Measurements from ENCODE around the gene RUNX2. TPM values are rescaled to one million over a fixed set of nuclear protein-coding genes. Genes with fewer than 3 reads are reported as not detected.

The RUNX2 gene
- polyA plus RNA-seq, 1 donor (not counting 4 experiments of a cell fraction or from before 2014, with no cell fraction given) = 1.4 TPM

GRCh38 chr6:45687570-45687969 is 359.4 kb downstream of the RUNX2 start:
- H2AFZ ChIP-seq (ENCODE audit: control insufficient read depth, low read length) = no peak overlapping the region

GRCh38 chr6:45688180-45688579 is 360.1 kb downstream of the RUNX2 start:
- H3K27me3 ChIP-seq (ENCODE audit: control insufficient read depth, extremely low read depth, insufficient read depth, low read length) = no peaks in the 10 kb centered on the region
- no peak overlapping the region for H3K4me2 ChIP-seq (ENCODE audit: control insufficient read depth, extremely low read depth, insufficient read depth, low read depth, low read length)
- no peaks in the 10 kb centered on the region for H3K79me2 ChIP-seq (ENCODE audit: control insufficient read depth, insufficient read depth, low read length)
- H3K4me3 ChIP-seq (ENCODE audit: control insufficient read depth in 2 of 3, extremely low read depth in 1 of 3, insufficient read depth in 2 of 3, low read depth in 1 of 3, low read length in 3 of 3) = no peak overlapping the region
- DNase-seq (ENCODE audit: low read depth, low spot score) = no peak
- FAIRE-seq = no peak
- H2AFZ ChIP-seq (ENCODE audit: control insufficient read depth, low read length) = no peak overlapping the region
- H4K20me1 ChIP-seq (ENCODE audit: control insufficient read depth, extremely low read depth, insufficient read depth, low read length) = no peaks in the 10 kb centered on the region
- no peaks in the 10 kb centered on the region for H3K9me3 ChIP-seq (ENCODE audit: control insufficient read depth, low read depth, low read length)
- dilution Hi-C loops (cut with MboI; ENCODE audit: extremely low pct_ligation_motif_present, low sequenced_read_pairs) = no loop called here
- peaks cover 12% of the 10 kb centered on the region for H3K4me1 ChIP-seq (ENCODE audit: control insufficient read depth, extremely low read depth, insufficient read depth, low read length)
- no peaks in the 10 kb centered on the region for H3K36me3 ChIP-seq (ENCODE audit: control insufficient read depth in 2 of 2, extremely low read depth in 1 of 2, insufficient read depth in 2 of 2, low read length in 2 of 2)
- H3K27ac ChIP-seq (ENCODE audit: control insufficient read depth, insufficient read depth, low read length) = no peak overlapping the region
- H3K9ac ChIP-seq (ENCODE audit: control insufficient read depth, extremely low read depth, insufficient read depth, low read length) = no peak overlapping the region
- H3K9me1 ChIP-seq (ENCODE audit: control insufficient read depth, extremely low read depth, insufficient read depth, low read length) = no peaks in the 10 kb centered on the region
- no peak for TF ChIP-seq EZH2 (IDR thresholded peaks at IDR 0.05; ENCODE audit: low read length)
- TF ChIP-seq, protein P1, sequence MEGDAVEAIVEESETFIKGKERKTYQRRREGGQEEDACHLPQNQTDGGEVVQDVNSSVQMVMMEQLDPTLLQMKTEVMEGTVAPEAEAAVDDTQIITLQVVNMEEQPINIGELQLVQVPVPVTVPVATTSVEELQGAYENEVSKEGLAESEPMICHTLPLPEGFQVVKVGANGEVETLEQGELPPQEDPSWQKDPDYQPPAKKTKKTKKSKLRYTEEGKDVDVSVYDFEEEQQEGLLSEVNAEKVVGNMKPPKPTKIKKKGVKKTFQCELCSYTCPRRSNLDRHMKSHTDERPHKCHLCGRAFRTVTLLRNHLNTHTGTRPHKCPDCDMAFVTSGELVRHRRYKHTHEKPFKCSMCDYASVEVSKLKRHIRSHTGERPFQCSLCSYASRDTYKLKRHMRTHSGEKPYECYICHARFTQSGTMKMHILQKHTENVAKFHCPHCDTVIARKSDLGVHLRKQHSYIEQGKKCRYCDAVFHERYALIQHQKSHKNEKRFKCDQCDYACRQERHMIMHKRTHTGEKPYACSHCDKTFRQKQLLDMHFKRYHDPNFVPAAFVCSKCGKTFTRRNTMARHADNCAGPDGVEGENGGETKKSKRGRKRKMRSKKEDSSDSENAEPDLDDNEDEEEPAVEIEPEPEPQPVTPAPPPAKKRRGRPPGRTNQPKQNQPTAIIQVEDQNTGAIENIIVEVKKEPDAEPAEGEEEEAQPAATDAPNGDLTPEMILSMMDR (optimal IDR thresholded peaks at IDR 0.05 in 1 of 3, IDR thresholded peaks at IDR 0.05 in 1 of 3, conservative IDR thresholded peaks at IDR 0.05 in 1 of 3; ENCODE audit: extremely low read depth in 1 of 3, insufficient read depth in 2 of 3, low read length in 3 of 3) = no peak

More at GRCh38 chr6:45687570-45687969, 359.4 kb downstream of the RUNX2 start:
- Histone ChIP-seq H3K27me3 (ENCODE audit: control insufficient read depth, extremely low read depth, insufficient read depth, low read length) (no peaks in the 10 kb centered on the region), H3K4me1 (ENCODE audit: control insufficient read depth, extremely low read depth, insufficient read depth, low read length) (peaks cover 12% of the 10 kb centered on the region), H4K20me1 (ENCODE audit: control insufficient read depth, extremely low read depth, insufficient read depth, low read length) (no peaks in the 10 kb centered on the region), H3K79me2 (ENCODE audit: control insufficient read depth, insufficient read depth, low read length) (no peaks in the 10 kb centered on the region), H3K4me2 (ENCODE audit: control insufficient read depth, extremely low read depth, insufficient read depth, low read depth, low read length) (no peak overlapping the region), H3K9ac (ENCODE audit: control insufficient read depth, extremely low read depth, insufficient read depth, low read length) (no peak overlapping the region), H3K9me3 (ENCODE audit: control insufficient read depth, low read depth, low read length) (no peaks in the 10 kb centered on the region), H3K4me3 (ENCODE audit: control insufficient read depth in 2 of 3, extremely low read depth in 1 of 3, insufficient read depth in 2 of 3, low read depth in 1 of 3, low read length in 3 of 3) (no peak overlapping the region), H3K27ac (ENCODE audit: control insufficient read depth, insufficient read depth, low read length) (no peak overlapping the region), H3K36me3 (ENCODE audit: control insufficient read depth in 2 of 2, extremely low read depth in 1 of 2, insufficient read depth in 2 of 2, low read length in 2 of 2) (no peaks in the 10 kb centered on the region), H3K9me1 (ENCODE audit: control insufficient read depth, extremely low read depth, insufficient read depth, low read length) (no peaks in the 10 kb centered on the region)
- TF ChIP-seq, protein P1 (optimal IDR thresholded peaks at IDR 0.05 in 1 of 3, IDR thresholded peaks at IDR 0.05 in 1 of 3, conservative IDR thresholded peaks at IDR 0.05 in 1 of 3; ENCODE audit: extremely low read depth in 1 of 3, insufficient read depth in 2 of 3, low read length in 3 of 3) = no peak
- no peak for TF ChIP-seq EZH2 (IDR thresholded peaks at IDR 0.05; ENCODE audit: low read length)
- FAIRE-seq (no peak), DNase-seq (ENCODE audit: low read depth, low spot score) (no peak)
- dilution Hi-C loops (cut with MboI; ENCODE audit: extremely low pct_ligation_motif_present, low sequenced_read_pairs) = no loop called here
